H4 (cell line): ENCODE results near the gene PCDHA10. TPM values are rescaled to one million over a fixed set of nuclear protein-coding genes. Genes with fewer than 3 reads are reported as not detected.
A peak's percentile ranks its signal among the peaks of the same experiment; 100 is the strongest.
"Not testable (repeated sequence)": the region's sequence is repeated elsewhere in the genome, so short reads cannot be mapped to it uniquely, and the experiment has no call there.

Source experiments
- DNase-seq: peaks from one replicate; pipeline ENCODE4 v3.0.0-alpha.2; 2015; ENCODE audit warnings: low spot score
- total RNA-seq: library from RNA; depleted of rRNA; stranded (reverse); fragments of >200 nt; shearing (Covaris generic); gene quantifications from 2 replicates; pipeline ENCODE4 v1.2.3, GENCODE V29; 2014

Gene PCDHA10
- total RNA-seq, 1 experiment from 2014 or later: 0.08 TPM

- DNase-seq: no peak
Observed at GRCh38 chr5:140842798-140843733, 12.6 kb upstream of the PCDHA10 start.

GRCh38 chr5:140848139-140849102, 7.3 kb upstream of the PCDHA10 start, which contains the start of gene PCDHA9:
TSS of gene PCDHA9 (plus strand) at chr5:140848382. CDS start at chr5:140848496, 114 bp downstream.
- DNase-seq: not testable (repeated sequence)

GRCh38 chr5:140849831-140850634, 5.7 kb upstream of the PCDHA10 start:
- DNase-seq: not testable (repeated sequence)

- DNase-seq: no peak
Observed at GRCh38 chr5:140857177-140857986, 1.7 kb downstream of the PCDHA10 start.

- no peak for DNase-seq
Observed at GRCh38 chr5:140857987-140858240, 2.2 kb downstream of the PCDHA10 start.

- DNase-seq: no peak
Observed at GRCh38 chr5:140862441-140863295, 7.0 kb downstream of the PCDHA10 start.

GRCh38 chr5:140868721-140869554, 13.2 kb downstream of the PCDHA10 start, which contains the start of gene PCDHA11:
TSS of gene PCDHA11 (plus strand) at chr5:140868957. CDS start at chr5:140869104, 147 bp downstream.
- peak; percentile 76 for DNase-seq

GRCh38 chr5:140869555-140869886, 13.8 kb downstream of the PCDHA10 start:
- DNase-seq: peak; percentile 63

GRCh38 chr5:140870221-140871201, 14.8 kb downstream of the PCDHA10 start:
- DNase-seq: no peak

GRCh38 chr5:140875085-140876065, 19.7 kb downstream of the PCDHA10 start, which contains the start of gene PCDHA12:
TSS of gene PCDHA12 (plus strand) at chr5:140875308. CDS start at chr5:140875473, 165 bp downstream.
- DNase-seq: no peak

- DNase-seq: not testable (repeated sequence)
Observed at GRCh38 chr5:140876541-140877261, 21.0 kb downstream of the PCDHA10 start.

GRCh38 chr5:140877262-140877581, 21.5 kb downstream of the PCDHA10 start:
- DNase-seq: no peak

GRCh38 chr5:140881889-140882590, 26.3 kb downstream of the PCDHA10 start, which contains the start of gene PCDHA13:
TSS of gene PCDHA13 (plus strand) at chr5:140882124. CDS start at chr5:140882269, 145 bp downstream.
- DNase-seq: peak; percentile 19

- DNase-seq: no peak
Observed at GRCh38 chr5:140882591-140882899, 26.8 kb downstream of the PCDHA10 start.

GRCh38 chr5:140883373-140883772, 27.7 kb downstream of the PCDHA10 start:
- DNase-seq: no peak
